Neuronal stem cell (in vitro differentiated cells): Measurements from ENCODE around the gene LRMDA.

Source experiments
- DNase-seq: peaks from one replicate; pipeline ENCODE4 v3.0.0-alpha.2; 2013; ENCODE audit warnings: low spot score
- H2AFZ ChIP-seq: one replicate; pipeline ENCODE4 v1.6.1; 2013; ENCODE audit warnings: mild to moderate bottlenecking, low read length, inconsistent platforms
- H2AK5ac ChIP-seq: 2 replicates; pipeline ENCODE4 v1.6.1; 2013; ENCODE audit warnings: low read depth, mild to moderate bottlenecking, inconsistent platforms, low read length, moderate library complexity, mixed read lengths
- H2BK120ac ChIP-seq: 2 replicates; pipeline ENCODE4 v1.6.1; 2013; ENCODE audit warnings: low read depth, mild to moderate bottlenecking, inconsistent platforms, low read length, moderate library complexity, mixed read lengths
- H2BK12ac ChIP-seq: one replicate; pipeline ENCODE4 v1.6.1; 2013; ENCODE audit warnings: low read length, inconsistent platforms
- H2BK15ac ChIP-seq: 2 replicates; pipeline ENCODE4 v1.6.1; 2013; ENCODE audit warnings: mild to moderate bottlenecking, low read length, inconsistent platforms, mixed read lengths
- H2BK5ac ChIP-seq: one replicate; pipeline ENCODE4 v1.6.1; 2013; ENCODE audit warnings: inconsistent platforms, mild to moderate bottlenecking, low read length, moderate library complexity
- H3K14ac ChIP-seq: one replicate; pipeline ENCODE4 v1.6.1; 2013; ENCODE audit warnings: low read length, inconsistent platforms
- H3K18ac ChIP-seq: 2 replicates; pipeline ENCODE4 v1.6.1; 2013; ENCODE audit warnings: low read length, inconsistent platforms
- H3K23ac ChIP-seq: 2 replicates; pipeline ENCODE4 v1.6.1; 2013; ENCODE audit warnings: low read depth, mild to moderate bottlenecking, mixed read lengths, low read length, inconsistent platforms; ENCODE audit not compliant: poor library complexity
- H3K27ac ChIP-seq: replicated peaks from 3 replicates; pipeline ENCODE4 v1.5.1; 2013; ENCODE audit warnings: low read length, inconsistent platforms
- H3K27me3 ChIP-seq, 3 experiments: 2 replicates each; pipeline ENCODE4 v1.6.1; 2013; ENCODE audit warnings: low read length in 3 of 3, mild to moderate bottlenecking in 2 of 3, inconsistent platforms in 1 of 3, low read depth in 1 of 3, mixed read lengths in 1 of 3, moderate library complexity in 1 of 3; ENCODE audit not compliant: control insufficient read depth in 3 of 3, insufficient read depth in 3 of 3
- H3K36me3 ChIP-seq, 2 donors: replicated peaks in 1 of 2; 2 replicates each; pipeline ENCODE4 v1.6.1; 2013; ENCODE audit warnings: low read length in 2 of 2; ENCODE audit not compliant: control insufficient read depth in 2 of 2, insufficient read depth in 2 of 2
- H3K4ac ChIP-seq: 2 replicates; pipeline ENCODE4 v1.6.1; 2013; ENCODE audit warnings: inconsistent platforms, mild to moderate bottlenecking, low read length, moderate library complexity
- H3K4me1 ChIP-seq, 2 donors: 1 replicate in 1 of 2; 2 replicates in 1 of 2; pipeline ENCODE4 v1.6.1; 2013; ENCODE audit warnings: low read length in 2 of 2, low read depth in 1 of 2; ENCODE audit not compliant: control insufficient read depth in 2 of 2, insufficient read depth in 1 of 2
- H3K4me2 ChIP-seq: one replicate; pipeline ENCODE4 v1.6.1; 2013; ENCODE audit warnings: mild to moderate bottlenecking, low read length, inconsistent platforms; ENCODE audit not compliant: insufficient read depth, poor library complexity, severe bottlenecking
- H3K4me3 ChIP-seq, 2 donors: 2 replicates each; pipeline ENCODE4 v1.5.1; 2013; ENCODE audit warnings: low read length in 2 of 2, mild to moderate bottlenecking in 2 of 2, inconsistent platforms in 1 of 2, moderate library complexity in 1 of 2
- H3K79me1 ChIP-seq: one replicate; pipeline ENCODE4 v1.6.1; 2013; ENCODE audit warnings: low read depth, mild to moderate bottlenecking, inconsistent platforms, low read length, moderate library complexity
- H3K9ac ChIP-seq: one replicate; pipeline ENCODE4 v1.6.1; 2013; ENCODE audit warnings: mild to moderate bottlenecking, low read depth, low read length, inconsistent platforms; ENCODE audit not compliant: poor library complexity
- H3K9me3 ChIP-seq, 2 donors: replicated peaks in 1 of 2; 2 replicates each; pipeline versions ENCODE3 to v1.6.1; 2013; ENCODE audit warnings: low read length in 2 of 2, mild to moderate bottlenecking in 2 of 2, inconsistent platforms in 1 of 2, low read depth in 1 of 2, mixed read lengths in 1 of 2, moderate library complexity in 1 of 2; ENCODE audit not compliant: control insufficient read depth in 2 of 2, insufficient read depth in 1 of 2
- H4K8ac ChIP-seq: one replicate; pipeline ENCODE4 v1.6.1; 2013; ENCODE audit warnings: low read depth, mild to moderate bottlenecking, inconsistent platforms, low read length, moderate library complexity
- H4K91ac ChIP-seq: one replicate; pipeline ENCODE4 v1.6.1; 2013; ENCODE audit warnings: low read length, low read depth, mild to moderate bottlenecking, inconsistent platforms; ENCODE audit not compliant: poor library complexity
- WGBS, 2 donors: extraction: QIAGEN DNeasy Blood & Tissue Kit; methylation state at CpG; one replicate each; pipeline ENCODE4 v1.1.7; 2013; ENCODE audit warnings: missing lambda C conversion rate in 2 of 2, mixed read lengths in 1 of 2; ENCODE audit not compliant: insufficient read length in 2 of 2, insufficient replicate concordance in 1 of 2; ENCODE audit errors: extremely low coverage in 2 of 2; 5-methylcytosine and 5-hydroxymethylcytosine counted together

LRMDA gene

GRCh38 chr10:76002262-76002854 is 570.9 kb downstream of the LRMDA start:
- H3K27me3 ChIP-seq = peaks cover 0 to 2% (median 0%) of the 10 kb centered on the region in 3 experiments
- H4K8ac ChIP-seq = no peak overlapping the region
- H3K4me1 ChIP-seq = peaks cover 2% of the 10 kb centered on the region in 2 donors
- no peak overlapping the region for H3K4ac ChIP-seq
- H2AK5ac ChIP-seq = no peak overlapping the region
- H4K91ac ChIP-seq = no peak overlapping the region
- no peaks in the 10 kb centered on the region for H3K79me1 ChIP-seq
- H3K27ac ChIP-seq = no peak overlapping the region
- no peak overlapping the region for H3K18ac ChIP-seq
- H2BK15ac ChIP-seq = no peak overlapping the region
- H2BK12ac ChIP-seq = no peak overlapping the region
- H3K36me3 ChIP-seq = no peaks in the 10 kb centered on the region
- DNase-seq = no peak
- no peak overlapping the region for H2BK5ac ChIP-seq
- H3K9me3 ChIP-seq = no peaks in the 10 kb centered on the region
- no peak overlapping the region for H3K4me3 ChIP-seq
- no peak overlapping the region for H3K4me2 ChIP-seq
- no peak overlapping the region for H3K9ac ChIP-seq
- H3K23ac ChIP-seq = no peak overlapping the region
- no CpG with 5 or more reads among the region's 2 CpGs for WGBS, 2 donors
- no peak overlapping the region for H2BK120ac ChIP-seq
- H3K14ac ChIP-seq = no peak overlapping the region
- no peak overlapping the region for H2AFZ ChIP-seq

- no CpG with 5 or more reads among the region's 14 CpGs for WGBS, 2 donors
- Histone ChIP-seq H2BK12ac (no peak overlapping the region), H3K27ac (peak overlapping the region; percentile 67), H3K36me3 (no peaks in the 10 kb centered on the region), H3K23ac (no peak overlapping the region), H3K9ac (no peak overlapping the region), H3K18ac (no peak overlapping the region), H3K4me3 (no peak overlapping the region), H3K27me3 (peaks cover 0 to 4% (median 0%) of the 10 kb centered on the region in 3 experiments), H3K4me1 (peaks cover 4 to 31% of the 10 kb centered on the region in 2 donors), H3K4ac (no peak overlapping the region), H2AK5ac (peak overlapping the region; percentile 21), H3K14ac (no peak overlapping the region), H3K4me2 (no peak overlapping the region), H2AFZ (peak overlapping the region; percentile 74), H2BK120ac (no peak overlapping the region), H3K9me3 (no peaks in the 10 kb centered on the region), H4K91ac (no peak overlapping the region), H4K8ac (no peak overlapping the region), H2BK15ac (no peak overlapping the region), H3K79me1 (no peaks in the 10 kb centered on the region), H2BK5ac (no peak overlapping the region)
- no peak for DNase-seq
Observed at GRCh38 chr10:76007667-76008181, 576.3 kb downstream of the LRMDA start.

GRCh38 chr10:76009531-76009930 is 578.1 kb downstream of the LRMDA start:
- Histone ChIP-seq H2BK15ac (no peak overlapping the region), H3K27ac (no peak overlapping the region)
- no CpG with 5 or more reads among the region's 11 CpGs for WGBS, 2 donors

GRCh38 chr10:76010703-76011102 is 579.3 kb downstream of the LRMDA start:
- no peak for DNase-seq
- Histone ChIP-seq H2BK12ac (no peak overlapping the region), H3K27me3 (peaks cover 0 to 4% (median 0%) of the 10 kb centered on the region in 3 experiments), H3K79me1 (no peaks in the 10 kb centered on the region), H2AFZ (no peak overlapping the region), H3K14ac (no peak overlapping the region), H3K9me3 (no peaks in the 10 kb centered on the region), H2BK15ac (no peak overlapping the region), H3K18ac (no peak overlapping the region), H3K4ac (no peak overlapping the region), H4K91ac (no peak overlapping the region), H3K23ac (no peak overlapping the region), H4K8ac (no peak overlapping the region), H3K27ac (peak overlapping the region; percentile 38), H3K4me3 (no peak overlapping the region), H3K4me1 (peaks cover 4 to 38% of the 10 kb centered on the region in 2 donors), H2AK5ac (no peak overlapping the region), H3K9ac (no peak overlapping the region), H2BK5ac (no peak overlapping the region), H3K36me3 (no peaks in the 10 kb centered on the region), H3K4me2 (no peak overlapping the region), H2BK120ac (no peak overlapping the region)
- WGBS, 2 donors = no CpG with 5 or more reads among the region's 3 CpGs

More at GRCh38 chr10:76009531-76009930, 578.1 kb downstream of the LRMDA start:
- Histone ChIP-seq H3K4me3 (no peak overlapping the region), H3K36me3 (no peaks in the 10 kb centered on the region), H3K14ac (no peak overlapping the region), H3K4me2 (no peak overlapping the region), H3K18ac (peak overlapping the region; percentile 23), H2BK120ac (no peak overlapping the region), H3K27me3 (peaks cover 0 to 4% (median 0%) of the 10 kb centered on the region in 3 experiments), H2BK5ac (peak overlapping the region; percentile 8), H2AK5ac (no peak overlapping the region), H3K9me3 (no peaks in the 10 kb centered on the region), H3K79me1 (no peaks in the 10 kb centered on the region), H3K4me1 (peaks cover 4 to 38% of the 10 kb centered on the region in 2 donors), H3K23ac (no peak overlapping the region), H4K91ac (no peak overlapping the region), H3K4ac (no peak overlapping the region), H2BK12ac (peak overlapping the region; percentile 12), H3K9ac (no peak overlapping the region), H2AFZ (no peak overlapping the region), H4K8ac (no peak overlapping the region)
- DNase-seq = no peak
